GM12873 (cell line): ENCODE data around the gene CXCL5.

Experiments
- CTCF ChIP-seq: IDR thresholded peaks from 2 replicates; pipeline ENCODE4 v1.5.1; 2012; ENCODE audit warnings: low read depth, mild to moderate bottlenecking, moderate library complexity, low read length, control low read depth; ENCODE audit not compliant: insufficient read depth; ENCODE audit errors: missing control alignments

CXCL5 gene

GRCh38 chr4:73948990-73949706 lies 49.3 kb downstream of the CXCL5 start:
- no peak for TF ChIP-seq CTCF

- no peak for TF ChIP-seq CTCF
These were observed 50.2 kb downstream of the CXCL5 start for GRCh38 chr4:73948291-73948690.

- no peak for TF ChIP-seq CTCF
These were observed 51.1 kb downstream of the CXCL5 start for GRCh38 chr4:73947239-73947985.

- no peak for TF ChIP-seq CTCF
These were observed 52.6 kb downstream of the CXCL5 start for GRCh38 chr4:73945674-73946449.
